ELR (cell line): ENCODE data around the gene ANKRD33B.
"Not testable (repeated sequence)": the region's sequence is repeated elsewhere in the genome, so short reads cannot be mapped to it uniquely, and the experiment has no call there.

ENCODE experiments used
- DNase-seq: peaks from one replicate; pipeline ENCODE4 v3.0.0-alpha.2; 2015; ENCODE audit warnings: low read depth

Gene ANKRD33B

GRCh38 chr5:10593531-10594181 is 29.8 kb downstream of the ANKRD33B start:
- no peak for DNase-seq

GRCh38 chr5:10594591-10595210 is 30.8 kb downstream of the ANKRD33B start:
- peak; percentile 79 for DNase-seq

- peak; percentile 78 for DNase-seq
Observed at GRCh38 chr5:10595293-10595671, 31.4 kb downstream of the ANKRD33B start.

- peak; percentile 95 for DNase-seq
Observed at GRCh38 chr5:10595672-10596309, 31.9 kb downstream of the ANKRD33B start.

- no peak for DNase-seq
Observed at GRCh38 chr5:10596310-10596703, 32.4 kb downstream of the ANKRD33B start.

GRCh38 chr5:10596886-10597451 is 33.1 kb downstream of the ANKRD33B start:
- DNase-seq, result no peak

GRCh38 chr5:10599113-10599512 is 35.2 kb downstream of the ANKRD33B start:
- DNase-seq, result no peak

GRCh38 chr5:10599862-10600284 is 36.0 kb downstream of the ANKRD33B start:
- peak; percentile 85 for DNase-seq

GRCh38 chr5:10600626-10601245 is 36.9 kb downstream of the ANKRD33B start:
- DNase-seq, result peak; percentile 33

GRCh38 chr5:10601246-10602030 is 37.6 kb downstream of the ANKRD33B start:
- peak; percentile 89 for DNase-seq

- DNase-seq, result no peak
Observed at GRCh38 chr5:10602031-10602806, 38.3 kb downstream of the ANKRD33B start.

GRCh38 chr5:10604975-10605374 is 41.1 kb downstream of the ANKRD33B start:
- no peak for DNase-seq

GRCh38 chr5:10606632-10607022 is 42.8 kb downstream of the ANKRD33B start:
- not testable (repeated sequence) for DNase-seq

GRCh38 chr5:10607023-10607665 is 43.3 kb downstream of the ANKRD33B start:
- no peak for DNase-seq

- no peak for DNase-seq
Observed at GRCh38 chr5:10607666-10608073, 43.8 kb downstream of the ANKRD33B start.

- DNase-seq, result not testable (repeated sequence)
Observed at GRCh38 chr5:10608081-10608480, 44.2 kb downstream of the ANKRD33B start.

- no peak for DNase-seq
Observed at GRCh38 chr5:10610058-10610457, 46.2 kb downstream of the ANKRD33B start.

GRCh38 chr5:10611290-10611689 is 47.4 kb downstream of the ANKRD33B start:
- DNase-seq, result no peak

GRCh38 chr5:10612251-10612650 is 48.4 kb downstream of the ANKRD33B start:
- no peak for DNase-seq

GRCh38 chr5:10615693-10616092 is 51.8 kb downstream of the ANKRD33B start:
- no peak for DNase-seq
